Neural cell (in vitro differentiated cells): ENCODE results near the gene HDAC4. TPM values are rescaled to one million over a fixed set of nuclear protein-coding genes. Genes with fewer than 3 reads are reported as not detected.

Experiments used
- H2AFZ ChIP-seq: fragments of 200-600, 300-800 bp; sonication (generic), shearing (Covaris generic); 2 replicates; pipeline ENCODE4 v1.6.0; 2014; ENCODE audit warnings: low read depth, mild to moderate bottlenecking, antibody characterized with exemption, low read length, moderate library complexity
- H3F3A ChIP-seq: fragments of 200-600 bp; shearing (Covaris generic); 2 replicates; pipeline ENCODE4 v1.6.1; 2016; ENCODE audit warnings: mild to moderate bottlenecking, moderate library complexity, mixed read lengths, antibody characterized with exemption, low read length; ENCODE audit not compliant: insufficient read depth, poor library complexity, severe bottlenecking
- H3K27ac ChIP-seq: fragments of 200-600, 300-800 bp; sonication (generic), shearing (Covaris generic); 2 replicates; pipeline ENCODE4 v1.5.1; 2014; ENCODE audit warnings: mild to moderate bottlenecking, low read length, moderate library complexity
- H3K27me3 ChIP-seq: fragments of 300-800, 200-600 bp; sonication (generic), shearing (Covaris generic); 2 replicates; pipeline ENCODE4 v1.6.0; 2014; ENCODE audit warnings: mild to moderate bottlenecking, low read depth, low read length, moderate library complexity; ENCODE audit not compliant: insufficient read depth
- H3K36me3 ChIP-seq: fragments of 300-800, 200-600 bp; sonication (generic), shearing (Covaris generic); 2 replicates; pipeline ENCODE4 v1.5.1; 2014; ENCODE audit warnings: mild to moderate bottlenecking, antibody characterized with exemption, low read length, moderate library complexity; ENCODE audit not compliant: insufficient read depth
- H3K4me2 ChIP-seq: fragments of 300-800, 200-600 bp; sonication (generic), shearing (Covaris generic); 2 replicates; pipeline ENCODE4 v1.6.0; 2014; ENCODE audit warnings: mild to moderate bottlenecking, low read length
- H3K4me3 ChIP-seq: fragments of 300-800, 200-600 bp; sonication (generic), shearing (Covaris generic); 2 replicates; pipeline ENCODE4 v1.5.1; 2014; ENCODE audit warnings: mild to moderate bottlenecking, low read length, moderate library complexity
- H3K79me2 ChIP-seq: fragments of 200-600 bp; shearing (Covaris generic); replicated peaks from 2 replicates; pipeline ENCODE4 v1.6.0; 2014; ENCODE audit warnings: mild to moderate bottlenecking, low read length, moderate library complexity; ENCODE audit not compliant: insufficient read depth
- H3K9ac ChIP-seq: fragments of 300-800, 200-600 bp; sonication (generic), shearing (Covaris generic); 2 replicates; pipeline ENCODE4 v1.6.1; 2016; ENCODE audit warnings: mild to moderate bottlenecking, low read length, mixed read lengths
- H3K9me2 ChIP-seq: fragments of 200-600 bp; shearing (Covaris generic); 2 replicates; pipeline ENCODE4 v1.6.1; 2016; ENCODE audit warnings: mild to moderate bottlenecking, low read length, mixed read lengths; ENCODE audit not compliant: insufficient read depth
- H3K9me3 ChIP-seq: fragments of 200-600, 300-800 bp; sonication (generic), shearing (Covaris generic); 2 replicates; pipeline ENCODE4 v1.6.1; 2016; ENCODE audit warnings: mild to moderate bottlenecking, mixed run types, low read length, moderate library complexity, mixed read lengths
- H4K20me1 ChIP-seq: fragments of 200-600 bp; shearing (Covaris generic); 2 replicates; pipeline ENCODE4 v1.6.1; 2016; ENCODE audit warnings: mild to moderate bottlenecking, mixed run types; ENCODE audit not compliant: insufficient read depth
- EP300 ChIP-seq: fragments of 450-650 bp; conservative IDR thresholded peaks from 2 replicates; pipeline ENCODE4 v1.6.1; 2014; ENCODE audit warnings: antibody characterized with exemption, mild to moderate bottlenecking, moderate library complexity; ENCODE audit not compliant: poor library complexity, severe bottlenecking
- EZH2 ChIP-seq: fragments of 200-600, 300-800 bp; shearing (Covaris generic), sonication (generic); IDR thresholded peaks from 2 replicates; pipeline ENCODE4 v1.6.1; 2014; ENCODE audit warnings: antibody characterized with exemption, low read length, borderline replicate concordance, mild to moderate bottlenecking; ENCODE audit not compliant: insufficient read depth, poor library complexity, severe bottlenecking
- MXI1 ChIP-seq: fragments of 450-650 bp; conservative IDR thresholded peaks from 2 replicates; pipeline ENCODE4 v1.6.1; 2014; ENCODE audit warnings: antibody characterized with exemption, mild to moderate bottlenecking; ENCODE audit not compliant: poor library complexity, severe bottlenecking
- POLR2AphosphoS5 ChIP-seq: IDR thresholded peaks from 2 replicates; pipeline ENCODE4 v1.6.1; 2012
- RAD21 ChIP-seq: fragments of 450-650 bp; conservative IDR thresholded peaks from 2 replicates; pipeline ENCODE4 v1.6.1; 2014; ENCODE audit warnings: antibody characterized with exemption, mild to moderate bottlenecking, moderate library complexity
- SMC3 ChIP-seq: fragments of 450-650 bp; conservative IDR thresholded peaks from 2 replicates; pipeline ENCODE4 v1.6.1; 2014; ENCODE audit warnings: antibody characterized with exemption, mild to moderate bottlenecking, moderate library complexity; ENCODE audit not compliant: poor library complexity
- TAF1 ChIP-seq: IDR thresholded peaks from 2 replicates; pipeline ENCODE4 v1.6.1; 2012; ENCODE audit warnings: low read depth
- polyA plus RNA-seq: library from polyadenylated mRNA; depleted of rRNA; stranded (reverse); fragments of >200 nt; gene quantifications from 2 replicates; pipeline ENCODE4 v1.2.3, GENCODE V29; 2014
- TF ChIP-seq, protein P1 (sequence below): fragments of 450-650 bp; IDR thresholded peaks from 2 replicates; pipeline ENCODE4 v1.5.1; 2014; ENCODE audit warnings: antibody characterized with exemption, mild to moderate bottlenecking, moderate library complexity; ENCODE audit not compliant: poor library complexity, severe bottlenecking
- TF ChIP-seq, protein P2 (sequence below): IDR thresholded peaks from 2 replicates; pipeline ENCODE4 v1.6.1; 2012; ENCODE audit warnings: borderline replicate concordance

The HDAC4 gene
- polyA plus RNA-seq, 1 donor from 2014 or later: 3.4 TPM

DNA sequence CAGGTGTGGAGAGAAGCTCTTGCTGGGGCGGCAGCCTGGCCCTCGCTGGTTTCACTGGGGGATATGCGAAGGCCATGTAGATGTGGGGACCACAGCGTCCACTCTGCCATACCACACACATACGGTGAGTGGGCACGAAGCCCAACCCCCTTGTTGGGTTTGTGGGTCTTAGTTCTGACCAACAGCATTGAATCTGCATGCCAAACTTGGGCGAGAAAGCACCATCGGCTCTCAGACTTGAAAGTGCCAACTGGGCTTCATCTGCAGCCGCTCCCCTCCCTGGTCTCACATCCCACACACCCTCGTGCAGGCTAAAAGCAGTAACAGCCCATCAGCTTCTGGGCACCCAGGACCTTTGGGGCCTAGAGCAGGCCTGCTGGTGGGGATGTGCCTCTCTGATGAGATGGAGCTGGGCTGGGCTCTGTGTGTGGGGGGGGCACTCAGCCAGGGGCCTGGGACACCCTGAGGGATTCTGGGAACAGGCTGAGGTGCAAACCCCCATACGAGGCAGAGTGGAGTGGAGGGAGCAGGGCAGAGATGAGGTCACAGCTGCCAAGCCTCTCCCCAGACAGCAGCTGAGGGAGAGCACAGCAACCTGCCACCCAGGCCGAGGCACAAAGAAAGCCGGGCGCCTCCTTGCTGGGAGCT is 288.6 kb downstream of the HDAC4 start:
- no peaks in the 10 kb centered on the region for H4K20me1 ChIP-seq
- no peak overlapping the region for H3K4me3 ChIP-seq
- H3K27ac ChIP-seq: no peak overlapping the region
- H3K27me3 ChIP-seq: no peaks in the 10 kb centered on the region
- TF ChIP-seq, protein P1, sequence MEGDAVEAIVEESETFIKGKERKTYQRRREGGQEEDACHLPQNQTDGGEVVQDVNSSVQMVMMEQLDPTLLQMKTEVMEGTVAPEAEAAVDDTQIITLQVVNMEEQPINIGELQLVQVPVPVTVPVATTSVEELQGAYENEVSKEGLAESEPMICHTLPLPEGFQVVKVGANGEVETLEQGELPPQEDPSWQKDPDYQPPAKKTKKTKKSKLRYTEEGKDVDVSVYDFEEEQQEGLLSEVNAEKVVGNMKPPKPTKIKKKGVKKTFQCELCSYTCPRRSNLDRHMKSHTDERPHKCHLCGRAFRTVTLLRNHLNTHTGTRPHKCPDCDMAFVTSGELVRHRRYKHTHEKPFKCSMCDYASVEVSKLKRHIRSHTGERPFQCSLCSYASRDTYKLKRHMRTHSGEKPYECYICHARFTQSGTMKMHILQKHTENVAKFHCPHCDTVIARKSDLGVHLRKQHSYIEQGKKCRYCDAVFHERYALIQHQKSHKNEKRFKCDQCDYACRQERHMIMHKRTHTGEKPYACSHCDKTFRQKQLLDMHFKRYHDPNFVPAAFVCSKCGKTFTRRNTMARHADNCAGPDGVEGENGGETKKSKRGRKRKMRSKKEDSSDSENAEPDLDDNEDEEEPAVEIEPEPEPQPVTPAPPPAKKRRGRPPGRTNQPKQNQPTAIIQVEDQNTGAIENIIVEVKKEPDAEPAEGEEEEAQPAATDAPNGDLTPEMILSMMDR: no peak
- TF ChIP-seq, protein P2, sequence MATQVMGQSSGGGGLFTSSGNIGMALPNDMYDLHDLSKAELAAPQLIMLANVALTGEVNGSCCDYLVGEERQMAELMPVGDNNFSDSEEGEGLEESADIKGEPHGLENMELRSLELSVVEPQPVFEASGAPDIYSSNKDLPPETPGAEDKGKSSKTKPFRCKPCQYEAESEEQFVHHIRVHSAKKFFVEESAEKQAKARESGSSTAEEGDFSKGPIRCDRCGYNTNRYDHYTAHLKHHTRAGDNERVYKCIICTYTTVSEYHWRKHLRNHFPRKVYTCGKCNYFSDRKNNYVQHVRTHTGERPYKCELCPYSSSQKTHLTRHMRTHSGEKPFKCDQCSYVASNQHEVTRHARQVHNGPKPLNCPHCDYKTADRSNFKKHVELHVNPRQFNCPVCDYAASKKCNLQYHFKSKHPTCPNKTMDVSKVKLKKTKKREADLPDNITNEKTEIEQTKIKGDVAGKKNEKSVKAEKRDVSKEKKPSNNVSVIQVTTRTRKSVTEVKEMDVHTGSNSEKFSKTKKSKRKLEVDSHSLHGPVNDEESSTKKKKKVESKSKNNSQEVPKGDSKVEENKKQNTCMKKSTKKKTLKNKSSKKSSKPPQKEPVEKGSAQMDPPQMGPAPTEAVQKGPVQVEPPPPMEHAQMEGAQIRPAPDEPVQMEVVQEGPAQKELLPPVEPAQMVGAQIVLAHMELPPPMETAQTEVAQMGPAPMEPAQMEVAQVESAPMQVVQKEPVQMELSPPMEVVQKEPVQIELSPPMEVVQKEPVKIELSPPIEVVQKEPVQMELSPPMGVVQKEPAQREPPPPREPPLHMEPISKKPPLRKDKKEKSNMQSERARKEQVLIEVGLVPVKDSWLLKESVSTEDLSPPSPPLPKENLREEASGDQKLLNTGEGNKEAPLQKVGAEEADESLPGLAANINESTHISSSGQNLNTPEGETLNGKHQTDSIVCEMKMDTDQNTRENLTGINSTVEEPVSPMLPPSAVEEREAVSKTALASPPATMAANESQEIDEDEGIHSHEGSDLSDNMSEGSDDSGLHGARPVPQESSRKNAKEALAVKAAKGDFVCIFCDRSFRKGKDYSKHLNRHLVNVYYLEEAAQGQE: no peak
- no peak for TF ChIP-seq MXI1
- no peak for TF ChIP-seq EP300
- TF ChIP-seq EZH2: no peak
- TF ChIP-seq SMC3: no peak
- TF ChIP-seq RAD21: no peak
- TF ChIP-seq POLR2AphosphoS5: no peak
- no peak for TF ChIP-seq TAF1
- no peaks in the 10 kb centered on the region for H3F3A ChIP-seq
- no peaks in the 10 kb centered on the region for H3K36me3 ChIP-seq
- H3K4me2 ChIP-seq: no peak overlapping the region
- no peak overlapping the region for H2AFZ ChIP-seq
- H3K79me2 ChIP-seq: no peaks in the 10 kb centered on the region
- H3K9ac ChIP-seq: no peak overlapping the region
- no peaks in the 10 kb centered on the region for H3K9me2 ChIP-seq
- H3K9me3 ChIP-seq: no peaks in the 10 kb centered on the region

DNA sequence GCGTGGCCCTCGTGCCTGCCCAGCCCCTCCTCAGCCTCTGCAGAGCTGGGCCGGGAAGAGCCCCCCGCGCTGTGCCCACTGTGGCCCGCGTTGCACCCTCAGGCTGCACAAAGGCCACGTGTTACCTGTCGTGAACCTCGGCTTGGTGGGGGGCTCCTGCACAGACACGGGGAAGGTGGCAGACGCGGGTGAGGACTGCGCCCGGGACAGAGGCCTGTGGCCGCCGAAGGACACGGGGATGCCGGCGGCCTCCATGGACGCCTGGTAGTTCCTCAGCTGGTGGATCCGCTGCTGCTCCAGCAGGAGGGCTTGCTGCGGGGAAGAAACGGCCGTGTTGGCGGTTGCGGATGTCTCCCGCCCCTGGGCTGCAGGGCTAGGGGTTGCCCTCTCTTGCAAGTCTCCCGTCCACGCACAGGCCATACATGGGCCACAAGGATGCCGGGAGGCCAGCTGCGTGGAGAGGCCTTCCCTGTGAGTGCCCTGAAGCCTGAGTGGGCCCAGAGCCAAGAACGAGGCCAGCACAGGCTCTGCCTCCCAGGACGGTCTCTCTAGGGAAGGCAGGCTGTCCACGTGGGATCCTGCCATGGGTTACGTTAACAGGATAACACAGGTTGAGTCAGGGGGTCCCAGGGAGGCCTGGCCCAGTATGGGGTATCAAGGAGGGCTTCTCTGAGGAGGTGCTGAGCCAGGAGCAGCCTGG is 289.3 kb downstream of the HDAC4 start:
- Histone ChIP-seq H3K4me2 (no peak overlapping the region), H3K4me3 (no peak overlapping the region), H3K9ac (no peak overlapping the region), H3K79me2 (no peaks in the 10 kb centered on the region), H2AFZ (no peak overlapping the region), H3K9me3 (no peaks in the 10 kb centered on the region), H3K9me2 (no peaks in the 10 kb centered on the region), H4K20me1 (no peaks in the 10 kb centered on the region), H3F3A (no peaks in the 10 kb centered on the region), H3K27ac (no peak overlapping the region), H3K36me3 (no peaks in the 10 kb centered on the region), H3K27me3 (no peaks in the 10 kb centered on the region)
- TF ChIP-seq SMC3 (no peak), RAD21 (no peak), POLR2AphosphoS5 (no peak), TAF1 (no peak), EZH2 (no peak), EP300 (no peak), MXI1 (no peak)
- TF ChIP-seq, protein P2: no peak
- TF ChIP-seq, protein P1: no peak
